DND-41 (cell line): ENCODE data around the gene DGKZ.

Experiments used
- EZH2 ChIP-seq: IDR thresholded peaks from 3 replicates; pipeline ENCODE4 v1.6.1; 2012; ENCODE audit warnings: borderline replicate concordance, low read depth, mild to moderate bottlenecking, moderate library complexity, low read length, inconsistent platforms; ENCODE audit not compliant: severe bottlenecking
- TF ChIP-seq, protein P1 (sequence below): IDR thresholded peaks from 2 replicates; pipeline ENCODE4 v1.5.1; 2012; ENCODE audit warnings: borderline replicate concordance, low read length, moderate library complexity, mild to moderate bottlenecking; ENCODE audit not compliant: poor library complexity, severe bottlenecking; ENCODE audit errors: extremely low read depth

GRCh38 chr11:46374815-46375214 lies 27.6 kb downstream of the DGKZ start:
- TF ChIP-seq, protein P1, sequence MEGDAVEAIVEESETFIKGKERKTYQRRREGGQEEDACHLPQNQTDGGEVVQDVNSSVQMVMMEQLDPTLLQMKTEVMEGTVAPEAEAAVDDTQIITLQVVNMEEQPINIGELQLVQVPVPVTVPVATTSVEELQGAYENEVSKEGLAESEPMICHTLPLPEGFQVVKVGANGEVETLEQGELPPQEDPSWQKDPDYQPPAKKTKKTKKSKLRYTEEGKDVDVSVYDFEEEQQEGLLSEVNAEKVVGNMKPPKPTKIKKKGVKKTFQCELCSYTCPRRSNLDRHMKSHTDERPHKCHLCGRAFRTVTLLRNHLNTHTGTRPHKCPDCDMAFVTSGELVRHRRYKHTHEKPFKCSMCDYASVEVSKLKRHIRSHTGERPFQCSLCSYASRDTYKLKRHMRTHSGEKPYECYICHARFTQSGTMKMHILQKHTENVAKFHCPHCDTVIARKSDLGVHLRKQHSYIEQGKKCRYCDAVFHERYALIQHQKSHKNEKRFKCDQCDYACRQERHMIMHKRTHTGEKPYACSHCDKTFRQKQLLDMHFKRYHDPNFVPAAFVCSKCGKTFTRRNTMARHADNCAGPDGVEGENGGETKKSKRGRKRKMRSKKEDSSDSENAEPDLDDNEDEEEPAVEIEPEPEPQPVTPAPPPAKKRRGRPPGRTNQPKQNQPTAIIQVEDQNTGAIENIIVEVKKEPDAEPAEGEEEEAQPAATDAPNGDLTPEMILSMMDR, result no peak
- no peak for TF ChIP-seq EZH2
